ENCODE data around the gene TINAG.

TINAG gene

GRCh38 chr6:54431466-54431865 lies 123.2 kb downstream of the TINAG start:
- DNase-seq = no peak
